Calu3 (cell line): ENCODE data around the gene RSPH4A. TPM values are rescaled to one million over a fixed set of nuclear protein-coding genes. Genes with fewer than 3 reads are reported as not detected.

ENCODE experiments used
- BruUV-seq: library from RNA; stranded (reverse); fragments of 400-500 nt; replicated peaks from 2 replicates; lab custom pipeline; 2021; lab: Mats Ljungman, UMichigan
- CTCF ChIA-PET: fragments of 300-600 bp; sonication (Branson Sonifier 250); formaldehyde crosslinking; loops from one replicate; lab custom pipeline; 2022; ENCODE audit warnings: antibody characterized with exemption; lab: Charles Lee
- DNase-seq: peaks from one replicate; pipeline ENCODE4 v3.0.0; 2022
- H3K27ac Mint-ChIP-seq: one replicate; pipeline ENCODE4 v1.8.0; 2022; ENCODE audit warnings: mixed read lengths; ENCODE audit not compliant: unreplicated experiment
- H3K27me3 Mint-ChIP-seq: one replicate; pipeline ENCODE4 v1.8.0; 2022; ENCODE audit warnings: mixed read lengths; ENCODE audit not compliant: unreplicated experiment
- H3K36me3 Mint-ChIP-seq: one replicate; pipeline ENCODE4 v1.8.0; 2022; ENCODE audit warnings: mild to moderate bottlenecking, moderate library complexity, mixed read lengths; ENCODE audit not compliant: insufficient read depth, unreplicated experiment
- H3K4me1 Mint-ChIP-seq: one replicate; pipeline ENCODE4 v1.8.0; 2022; ENCODE audit warnings: mild to moderate bottlenecking, low read depth, mixed read lengths; ENCODE audit not compliant: unreplicated experiment
- H3K4me3 Mint-ChIP-seq: one replicate; pipeline ENCODE4 v1.8.0; 2022; ENCODE audit warnings: mild to moderate bottlenecking, low read depth, moderate library complexity, mixed read lengths; ENCODE audit not compliant: unreplicated experiment
- H3K9me3 Mint-ChIP-seq: one replicate; pipeline ENCODE4 v1.8.0; 2022; ENCODE audit warnings: low read depth, mixed read lengths; ENCODE audit not compliant: unreplicated experiment
- CTCF ChIP-seq: fragments of 200-600 bp; IDR thresholded peaks from one replicate; pipeline ENCODE4 v1.8.0; 2022; ENCODE audit warnings: antibody characterized with exemption; ENCODE audit not compliant: unreplicated experiment
- intact Hi-C: fragments of 100-400 bp; cut with micrococcal nuclease; formaldehyde crosslinking; loops from one replicate; pipeline ENCODE4 v1.10.0; 2022; ENCODE audit not compliant: unreplicated experiment
- total RNA-seq: library from RNA; stranded (reverse); gene quantifications from 2 replicates; pipeline ENCODE4 v1.2.3, GENCODE V29; 2022

RSPH4A gene
- total RNA-seq, 1 experiment from 2014 or later = 0.21 TPM

- no peaks in the 10 kb centered on the region for H3K27me3 Mint-ChIP-seq
- H3K27ac Mint-ChIP-seq = no peak overlapping the region
- CTCF ChIA-PET = no interaction called here
- intact Hi-C loops = loop anchor here (5.0 kb wide), 1 partner anchor 431 kb away; no protein-coding TSS in a partner anchor
- no TSS peak for BruUV-seq
- no peaks in the 10 kb centered on the region for H3K4me1 Mint-ChIP-seq
- no peaks in the 10 kb centered on the region for H3K9me3 Mint-ChIP-seq
- no peak for TF ChIP-seq CTCF
- no peak overlapping the region for H3K4me3 Mint-ChIP-seq
- H3K36me3 Mint-ChIP-seq = peaks cover 6% of the 10 kb centered on the region
- DNase-seq = no peak
These were observed 31.9 kb downstream of the RSPH4A start for GRCh38 chr6:116648156-116648555.

- Mint-ChIP-seq H3K4me3 (no peak overlapping the region), H3K36me3 (peaks cover 6% of the 10 kb centered on the region), H3K4me1 (no peaks in the 10 kb centered on the region), H3K9me3 (no peaks in the 10 kb centered on the region), H3K27ac (no peak overlapping the region), H3K27me3 (no peaks in the 10 kb centered on the region)
- TF ChIP-seq CTCF = no peak
- no TSS peak for BruUV-seq
- no peak for DNase-seq
- intact Hi-C loops = loop anchor here (5.0 kb wide), 1 partner anchor 432 kb away; no protein-coding TSS in a partner anchor
- CTCF ChIA-PET = no interaction called here
These were observed 32.9 kb downstream of the RSPH4A start for GRCh38 chr6:116649129-116649528.

GRCh38 chr6:116651916-116652315, 35.6 kb downstream of the RSPH4A start:
- Mint-ChIP-seq H3K36me3 (peaks cover 12% of the 10 kb centered on the region), H3K27me3 (no peaks in the 10 kb centered on the region), H3K9me3 (no peaks in the 10 kb centered on the region), H3K4me3 (no peak overlapping the region), H3K4me1 (no peaks in the 10 kb centered on the region), H3K27ac (no peak overlapping the region)
- intact Hi-C loops = no loop called here
- DNase-seq = no peak
- TF ChIP-seq CTCF = no peak
- no TSS peak for BruUV-seq
- CTCF ChIA-PET = no interaction called here

- CTCF ChIA-PET = interaction anchor here (0.7 kb wide), 1 partner anchor 1235 kb away, joined by 3 read pairs; no protein-coding TSS in a partner anchor
- H3K9me3 Mint-ChIP-seq = no peaks in the 10 kb centered on the region
- intact Hi-C loops = no loop called here
- BruUV-seq = no TSS peak
- no peaks in the 10 kb centered on the region for H3K27me3 Mint-ChIP-seq
- H3K36me3 Mint-ChIP-seq = peaks cover 8% of the 10 kb centered on the region
- DNase-seq = no peak
- H3K4me1 Mint-ChIP-seq = peaks cover 20% of the 10 kb centered on the region
- TF ChIP-seq CTCF = no peak
- no peak overlapping the region for H3K4me3 Mint-ChIP-seq
- no peak overlapping the region for H3K27ac Mint-ChIP-seq
These were observed 45.3 kb downstream of the RSPH4A start for GRCh38 chr6:116661594-116661993.
